Loucy (cell line): ENCODE results near the gene AKAP6.
"Not testable (repeated sequence)": the region's sequence is repeated elsewhere in the genome, so short reads cannot be mapped to it uniquely, and the experiment has no call there.

Source experiments
- H2AFZ ChIP-seq: fragments of 200-600 bp; sonication (generic); 2 replicates; pipeline ENCODE4 v1.6.0; 2016; ENCODE audit warnings: antibody characterized with exemption, mild to moderate bottlenecking, low read length, moderate library complexity
- H3F3A ChIP-seq: fragments of 200-600 bp; 2 replicates; pipeline ENCODE4 v1.6.0; 2016; ENCODE audit warnings: antibody characterized with exemption, low read depth, mild to moderate bottlenecking
- H3K27me3 ChIP-seq: fragments of 200-600 bp; sonication (generic); 2 replicates; pipeline ENCODE4 v1.6.1; 2014; ENCODE audit warnings: low read length, mild to moderate bottlenecking; ENCODE audit not compliant: insufficient read depth, poor library complexity, severe bottlenecking
- H3K36me3 ChIP-seq: fragments of 200-600 bp; sonication (generic); 2 replicates; pipeline ENCODE4 v1.6.1; 2016; ENCODE audit warnings: low read length; ENCODE audit not compliant: insufficient read depth
- H3K4me1 ChIP-seq: fragments of 200-600 bp; sonication (generic); 2 replicates; pipeline ENCODE4 v1.5.1; 2014; ENCODE audit warnings: low read length, mild to moderate bottlenecking; ENCODE audit not compliant: insufficient read depth, poor library complexity, severe bottlenecking
- H3K4me2 ChIP-seq: fragments of 200-600 bp; sonication (generic); 2 replicates; pipeline ENCODE4 v1.6.0; 2014; ENCODE audit warnings: antibody characterized with exemption, low read length, low read depth, mild to moderate bottlenecking; ENCODE audit not compliant: poor library complexity, severe bottlenecking
- H3K4me3 ChIP-seq: fragments of 200-600 bp; sonication (generic); 2 replicates; pipeline ENCODE4 v1.5.1; 2014; ENCODE audit warnings: low read length, mild to moderate bottlenecking, mixed read lengths; ENCODE audit not compliant: poor library complexity, severe bottlenecking
- H3K79me2 ChIP-seq: fragments of 200-600 bp; sonication (generic); 2 replicates; pipeline ENCODE4 v1.6.1; 2014; ENCODE audit warnings: low read length; ENCODE audit not compliant: insufficient read depth
- H3K9ac ChIP-seq: fragments of 200-600 bp; sonication (generic); 2 replicates; pipeline ENCODE4 v1.6.0; 2014; ENCODE audit warnings: mild to moderate bottlenecking, low read depth, low read length, moderate library complexity; ENCODE audit not compliant: poor library complexity, severe bottlenecking
- H3K9me2 ChIP-seq: fragments of 200-600 bp; sonication (generic); replicated peaks from 2 replicates; pipeline ENCODE4 v1.6.1; 2016; ENCODE audit warnings: low read depth, low read length, mixed read lengths
- H3K9me3 ChIP-seq: fragments of 200-600 bp; sonication (generic); 2 replicates; pipeline ENCODE4 v1.6.1; 2014; ENCODE audit warnings: mild to moderate bottlenecking, antibody characterized with exemption, low read length, low read depth; ENCODE audit not compliant: insufficient read depth
- H4K20me1 ChIP-seq: fragments of 200-600 bp; sonication (generic); 2 replicates; pipeline ENCODE4 v1.6.0; 2014; ENCODE audit warnings: antibody characterized with exemption, low read length, mild to moderate bottlenecking; ENCODE audit not compliant: insufficient read depth, poor library complexity, severe bottlenecking
- EZH2phosphoT487 ChIP-seq: fragments of 200-600 bp; IDR thresholded peaks from 2 replicates; pipeline ENCODE4 v1.6.1; 2018; ENCODE audit warnings: antibody characterized with exemption, mild to moderate bottlenecking, moderate library complexity, borderline replicate concordance
- TF ChIP-seq, protein P1 (sequence below): fragments of 200-600 bp; sonication (generic); conservative IDR thresholded peaks from 2 replicates; pipeline ENCODE4 v1.5.1; 2014; ENCODE audit warnings: mild to moderate bottlenecking, antibody characterized with exemption, low read length

Gene AKAP6

DNA sequence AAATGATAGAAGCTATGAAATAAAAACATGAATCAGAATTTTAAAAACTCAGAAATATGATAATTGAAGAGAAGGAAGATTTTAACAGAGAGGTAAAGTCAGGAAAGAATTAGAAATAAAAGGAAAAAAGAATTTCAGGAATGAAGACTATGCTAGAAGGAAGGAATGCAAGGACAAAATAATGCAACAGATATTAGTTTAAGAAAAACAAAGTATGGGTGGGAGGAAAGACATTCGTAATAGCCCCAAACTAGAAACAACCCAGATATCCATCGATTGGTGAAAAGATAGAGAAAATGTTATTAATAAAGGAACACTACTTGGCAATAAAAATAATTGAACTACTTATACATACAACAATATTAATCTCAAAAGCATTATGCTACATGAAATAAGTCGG, 129.6 kb downstream of the AKAP6 start:
- Histone ChIP-seq H3F3A (no peaks in the 10 kb centered on the region), H3K4me2 (no peak overlapping the region), H4K20me1 (no peaks in the 10 kb centered on the region), H3K4me3 (no peak overlapping the region), H3K4me1 (no peaks in the 10 kb centered on the region), H3K79me2 (no peaks in the 10 kb centered on the region), H2AFZ (no peak overlapping the region), H3K27me3 (no peaks in the 10 kb centered on the region), H3K9me2 (no peaks in the 10 kb centered on the region), H3K36me3 (no peaks in the 10 kb centered on the region), H3K9ac (no peak overlapping the region), H3K9me3 (no peaks in the 10 kb centered on the region)
- TF ChIP-seq, protein P1, sequence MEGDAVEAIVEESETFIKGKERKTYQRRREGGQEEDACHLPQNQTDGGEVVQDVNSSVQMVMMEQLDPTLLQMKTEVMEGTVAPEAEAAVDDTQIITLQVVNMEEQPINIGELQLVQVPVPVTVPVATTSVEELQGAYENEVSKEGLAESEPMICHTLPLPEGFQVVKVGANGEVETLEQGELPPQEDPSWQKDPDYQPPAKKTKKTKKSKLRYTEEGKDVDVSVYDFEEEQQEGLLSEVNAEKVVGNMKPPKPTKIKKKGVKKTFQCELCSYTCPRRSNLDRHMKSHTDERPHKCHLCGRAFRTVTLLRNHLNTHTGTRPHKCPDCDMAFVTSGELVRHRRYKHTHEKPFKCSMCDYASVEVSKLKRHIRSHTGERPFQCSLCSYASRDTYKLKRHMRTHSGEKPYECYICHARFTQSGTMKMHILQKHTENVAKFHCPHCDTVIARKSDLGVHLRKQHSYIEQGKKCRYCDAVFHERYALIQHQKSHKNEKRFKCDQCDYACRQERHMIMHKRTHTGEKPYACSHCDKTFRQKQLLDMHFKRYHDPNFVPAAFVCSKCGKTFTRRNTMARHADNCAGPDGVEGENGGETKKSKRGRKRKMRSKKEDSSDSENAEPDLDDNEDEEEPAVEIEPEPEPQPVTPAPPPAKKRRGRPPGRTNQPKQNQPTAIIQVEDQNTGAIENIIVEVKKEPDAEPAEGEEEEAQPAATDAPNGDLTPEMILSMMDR = no peak
- no peak for TF ChIP-seq EZH2phosphoT487

DNA sequence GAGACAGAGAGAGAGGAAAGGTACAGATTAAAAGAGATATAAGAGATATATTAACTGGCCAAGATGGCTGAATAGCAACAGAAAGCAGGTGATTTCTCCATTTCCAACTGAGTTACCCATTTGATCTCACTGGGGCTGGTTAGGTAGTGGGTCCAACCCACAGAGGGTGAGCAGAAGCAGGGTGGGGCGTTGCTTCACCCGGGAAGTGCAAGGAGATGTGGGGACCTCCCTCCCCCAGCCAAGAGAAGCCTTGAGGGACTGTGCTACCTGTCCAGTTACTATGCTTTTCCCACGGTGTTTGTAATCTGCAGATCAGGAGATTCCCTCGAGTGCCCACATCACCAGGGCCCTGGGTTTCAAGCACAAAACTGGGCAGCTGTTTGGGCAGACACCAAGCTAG, 131.2 kb downstream of the AKAP6 start:
- Histone ChIP-seq H3K36me3 (no peaks in the 10 kb centered on the region), H2AFZ (no peak overlapping the region), H3K79me2 (no peaks in the 10 kb centered on the region), H3K9ac (no peak overlapping the region), H3K4me2 (no peak overlapping the region), H3K4me1 (no peaks in the 10 kb centered on the region), H3K27me3 (no peaks in the 10 kb centered on the region), H3K9me2 (no peaks in the 10 kb centered on the region), H3K4me3 (no peak overlapping the region), H3K9me3 (no peaks in the 10 kb centered on the region), H4K20me1 (no peaks in the 10 kb centered on the region), H3F3A (no peaks in the 10 kb centered on the region)
- TF ChIP-seq EZH2phosphoT487 = no peak
- TF ChIP-seq, protein P1 = no peak

DNA sequence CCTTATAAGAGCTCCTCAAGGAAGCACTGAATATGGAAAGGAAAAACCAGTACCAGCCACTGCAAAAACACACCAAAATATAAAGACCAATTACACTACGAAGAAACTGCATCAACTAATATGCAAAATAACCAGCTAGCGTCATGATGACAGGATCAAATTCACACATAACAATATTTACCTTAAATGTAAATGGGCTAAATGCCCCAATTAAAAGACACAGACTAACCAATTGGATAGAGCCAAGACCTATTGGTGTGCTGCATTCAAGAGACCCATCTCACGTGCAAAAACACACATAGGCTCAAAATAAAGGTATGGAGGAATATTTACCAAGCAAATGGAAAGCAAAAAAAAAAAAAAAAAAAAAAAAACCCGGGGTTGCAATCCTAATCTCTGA, 133.5 kb downstream of the AKAP6 start:
- not testable (repeated sequence) for H3K79me2 ChIP-seq, H3K36me3 ChIP-seq, H2AFZ ChIP-seq, H4K20me1 ChIP-seq, H3K9me3 ChIP-seq, H3K4me1 ChIP-seq, H3K9me2 ChIP-seq, H3K9ac ChIP-seq, H3K4me3 ChIP-seq, H3F3A ChIP-seq, H3K27me3 ChIP-seq, H3K4me2 ChIP-seq

DNA sequence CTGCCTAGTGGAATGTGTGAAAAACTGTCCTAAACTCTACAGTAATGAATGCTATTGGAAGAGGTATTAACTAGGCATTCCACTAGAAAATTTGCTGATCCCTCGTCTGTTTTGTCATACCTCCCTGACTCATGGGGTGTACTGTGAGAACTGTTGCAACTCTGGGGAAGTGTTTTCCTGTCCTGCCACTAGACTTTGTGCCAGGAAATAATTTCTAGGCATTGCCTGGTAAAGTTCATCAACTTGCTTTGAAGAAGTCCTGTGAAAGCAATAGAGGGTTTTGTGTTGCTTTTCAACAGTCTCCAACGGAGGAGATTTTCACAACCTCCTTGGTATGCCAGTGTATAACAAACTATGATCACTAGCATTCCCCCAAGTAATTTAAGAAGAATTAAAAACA, 139.9 kb downstream of the AKAP6 start:
- Histone ChIP-seq H3K79me2 (no peaks in the 10 kb centered on the region), H3K4me3 (no peak overlapping the region), H3K4me1 (peaks cover 4% of the 10 kb centered on the region), H4K20me1 (no peaks in the 10 kb centered on the region), H3K36me3 (no peaks in the 10 kb centered on the region), H2AFZ (no peak overlapping the region), H3K27me3 (no peaks in the 10 kb centered on the region), H3K9me3 (no peaks in the 10 kb centered on the region), H3K9me2 (no peaks in the 10 kb centered on the region), H3F3A (no peaks in the 10 kb centered on the region), H3K9ac (no peak overlapping the region), H3K4me2 (no peak overlapping the region)
- no peak for TF ChIP-seq EZH2phosphoT487
- TF ChIP-seq, protein P1 = no peak
